ENCODE results near the gene TRIM9.

- TF ChIP-seq RAD21 (CRISPR knock-in tag; conservative IDR thresholded peaks at IDR 0.05 in 1 of 2, IDR thresholded peaks at IDR 0.05 in 1 of 2) (no peak), ZNF277 (CRISPR knock-in tag; IDR thresholded peaks at IDR 0.05; ENCODE audit: borderline replicate concordance) (no peak), NRF1 (conservative IDR thresholded peaks at IDR 0.05 in 1 of 2, IDR thresholded peaks at IDR 0.05 in 1 of 2) (no peak), CTCF (IDR thresholded peaks at IDR 0.05 in 2 of 3, conservative IDR thresholded peaks at IDR 0.05 in 1 of 3; ENCODE audit: insufficient read depth in 2 of 3, low read depth in 1 of 3, low read length in 3 of 3) (no peak), FOSL1 (tag; conservative IDR thresholded peaks at IDR 0.05) (no peak)
Measured at GRCh38 chr14:51084962-51085361, 9.9 kb downstream of the TRIM9 start.

Measured in K562 (cell line).